Activated CD4-positive, alpha-beta T cell treated with anti-CD3 and anti-CD28 coated beads, Interleukin-2, Interleukin-6, amounts not matched to agents 100 ng/mL and 50 ng/mL, durations not matched to agents 16 hours and 8 hours (primary cell): ENCODE data around the gene KCNB1.

ENCODE experiments used
- DNase-seq: peaks from one replicate; pipeline ENCODE4 v3.0.0-alpha.2; 2020

The KCNB1 gene

DNA sequence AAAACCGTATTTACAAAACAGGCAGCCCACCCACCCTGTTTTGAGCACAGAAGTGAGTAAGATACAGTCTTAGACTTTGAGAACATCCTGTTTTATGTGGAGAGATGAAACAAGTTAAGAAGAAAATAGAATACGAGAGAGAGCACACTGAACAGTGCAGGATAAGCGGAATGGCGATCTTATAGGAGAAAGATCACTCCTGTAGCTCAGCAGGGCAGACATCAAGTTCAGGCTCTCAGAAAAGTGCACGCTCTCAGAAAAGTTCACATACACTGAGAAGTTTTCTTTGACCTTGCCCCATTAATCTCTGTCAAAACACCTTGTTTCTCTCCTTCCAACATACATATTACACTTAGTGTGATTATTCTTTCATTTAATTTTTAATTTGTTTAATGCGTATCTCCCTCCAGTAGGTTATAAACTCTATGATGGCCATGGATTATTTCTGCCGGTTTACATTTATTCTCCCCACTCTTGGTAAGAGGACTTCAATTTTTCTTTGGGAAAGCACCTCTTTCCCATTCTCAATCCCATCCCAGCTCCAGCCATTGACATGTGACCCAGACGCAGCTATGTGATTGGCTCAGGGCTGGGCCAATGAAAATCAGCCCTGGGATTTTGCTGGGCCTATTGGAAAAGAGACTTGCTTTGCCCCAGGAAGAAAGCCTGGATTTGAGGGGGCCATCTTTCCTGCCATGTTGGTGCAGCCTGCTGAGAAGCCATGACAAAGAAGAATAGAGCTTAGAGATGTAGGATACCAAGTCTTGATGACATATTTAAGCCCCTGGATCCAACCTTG is 16.2 kb downstream of the KCNB1 start:
- DNase-seq: no peak

DNA sequence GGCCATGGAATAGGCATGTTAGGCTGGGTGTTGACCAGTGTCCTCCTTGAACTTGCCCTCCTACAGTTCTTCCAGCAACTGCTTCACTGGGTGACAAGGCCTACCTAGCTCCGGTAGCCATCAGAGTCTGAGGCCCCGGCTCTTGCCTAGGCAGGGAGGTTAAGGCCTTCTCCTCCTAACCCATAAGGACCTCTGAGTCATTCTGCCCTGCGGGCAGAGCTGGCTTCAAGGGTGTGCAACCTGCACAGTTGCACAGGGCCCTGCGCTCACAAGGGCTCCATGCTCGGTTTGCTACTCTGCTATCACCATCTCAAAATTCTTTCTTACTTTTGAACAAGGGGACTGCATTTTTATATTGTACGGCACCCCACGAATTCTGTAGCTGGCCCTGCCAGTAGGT is 17.9 kb downstream of the KCNB1 start:
- no peak for DNase-seq

DNA sequence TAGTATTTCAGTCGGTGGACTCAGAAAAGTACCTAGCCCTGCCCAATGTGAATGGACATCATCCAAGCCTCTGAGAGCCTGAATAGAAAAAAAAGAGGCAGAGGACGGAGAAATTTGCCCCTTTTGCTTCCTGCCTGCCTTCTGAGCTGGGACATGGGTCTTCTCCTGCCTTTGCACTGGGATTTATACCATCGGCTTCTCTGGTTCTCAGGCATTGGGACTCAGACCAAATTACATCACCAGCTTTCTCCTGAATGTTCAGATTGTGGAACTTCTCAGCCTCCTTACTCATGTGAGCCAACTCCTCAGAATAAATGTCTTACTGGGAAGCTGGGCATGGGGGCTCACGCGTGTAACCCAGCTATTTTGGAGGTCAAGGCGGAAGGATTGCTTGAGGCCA is 19.8 kb downstream of the KCNB1 start:
- DNase-seq: no peak

DNA sequence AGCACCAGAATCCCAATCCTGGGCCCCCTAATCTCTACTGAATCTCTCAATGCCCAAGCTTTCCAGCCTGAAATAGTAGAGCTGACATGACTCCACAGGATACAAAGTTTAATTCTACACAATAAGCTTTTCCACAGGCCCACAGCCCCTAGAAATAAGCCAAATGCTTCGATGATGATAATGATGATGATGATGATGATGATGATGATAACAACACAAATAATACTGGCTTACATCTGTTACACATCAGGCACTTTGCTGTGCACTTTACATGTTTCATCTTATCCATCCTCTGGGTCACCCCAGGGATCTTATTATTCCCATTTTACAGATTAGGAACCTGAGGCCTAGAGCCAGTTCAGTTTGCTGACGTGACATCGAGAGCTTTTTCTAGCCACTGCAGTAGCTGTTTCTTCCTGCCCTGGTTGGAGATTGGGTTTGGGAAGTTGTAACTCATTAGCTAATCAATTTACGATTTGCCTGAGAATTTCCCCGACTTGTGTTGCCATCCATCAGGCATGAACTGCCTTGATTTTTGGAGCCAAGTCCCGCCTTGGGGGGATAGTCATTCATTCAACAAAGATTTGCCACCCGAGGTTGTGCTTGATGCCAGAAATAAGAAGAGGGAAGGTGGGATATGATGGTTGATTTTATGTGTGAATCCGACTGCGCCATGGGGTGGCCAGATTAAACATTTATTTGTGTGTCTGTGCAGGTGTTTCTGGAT is 20.4 kb downstream of the KCNB1 start:
- DNase-seq: no peak

DNA sequence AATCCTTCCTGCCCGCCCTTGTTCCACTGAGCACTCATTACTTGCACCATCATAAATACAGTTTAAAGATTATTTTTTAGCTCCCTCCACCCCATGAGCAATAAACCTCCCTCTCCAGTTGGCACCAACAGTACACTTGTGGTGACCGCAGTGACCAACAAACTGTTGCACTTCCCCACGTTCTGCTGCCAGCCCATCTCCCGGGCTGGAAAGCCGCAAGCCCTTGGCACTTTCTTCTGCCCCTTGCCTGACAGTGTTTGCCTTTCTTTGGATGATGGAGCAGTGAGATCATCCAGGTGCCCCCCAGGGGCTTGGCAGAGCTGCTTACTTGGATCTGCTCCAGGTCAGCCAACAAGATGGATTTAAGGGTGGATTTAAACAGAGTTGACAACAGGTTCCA is 21.6 kb downstream of the KCNB1 start:
- DNase-seq: no peak

DNA sequence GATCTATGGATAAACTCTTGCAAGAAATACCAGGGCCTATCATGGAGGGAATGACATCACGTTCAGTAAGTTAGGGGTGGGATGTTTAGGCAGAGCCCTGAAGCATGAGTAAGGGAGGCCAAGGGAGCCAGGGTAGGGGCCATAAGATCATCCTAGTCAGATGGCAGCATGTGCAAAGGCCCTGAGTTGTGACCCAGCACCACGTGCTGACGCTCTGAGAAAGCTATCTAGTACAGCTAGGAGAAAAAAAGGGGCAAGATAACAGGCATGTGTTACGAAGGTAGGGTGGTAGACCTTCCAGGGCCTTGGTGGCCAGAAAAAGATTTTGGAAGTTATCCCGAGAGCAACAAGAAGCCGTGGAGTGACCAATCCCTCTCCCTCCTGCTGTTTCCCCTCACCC is 22.3 kb downstream of the KCNB1 start:
- no peak for DNase-seq

DNA sequence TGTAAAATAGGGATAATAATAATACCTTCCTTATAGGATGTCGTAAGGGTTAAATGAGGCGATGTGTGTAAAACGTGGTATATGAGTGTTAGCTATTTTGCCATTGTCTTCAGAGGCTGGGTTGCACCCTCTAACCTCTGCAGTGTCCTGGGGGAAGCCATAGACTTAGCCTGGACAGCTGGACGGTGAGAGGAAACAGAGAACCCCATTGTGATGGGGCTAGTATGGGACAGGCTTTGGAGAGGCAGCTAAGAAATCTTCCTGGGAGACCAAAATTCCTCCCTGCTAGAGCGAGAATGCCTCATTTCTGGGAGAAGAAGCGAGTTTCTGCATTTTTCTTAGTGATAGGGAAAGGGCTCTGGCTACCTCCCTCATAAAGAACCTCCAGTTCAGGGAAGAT is 22.8 kb downstream of the KCNB1 start:
- DNase-seq: no peak

DNA sequence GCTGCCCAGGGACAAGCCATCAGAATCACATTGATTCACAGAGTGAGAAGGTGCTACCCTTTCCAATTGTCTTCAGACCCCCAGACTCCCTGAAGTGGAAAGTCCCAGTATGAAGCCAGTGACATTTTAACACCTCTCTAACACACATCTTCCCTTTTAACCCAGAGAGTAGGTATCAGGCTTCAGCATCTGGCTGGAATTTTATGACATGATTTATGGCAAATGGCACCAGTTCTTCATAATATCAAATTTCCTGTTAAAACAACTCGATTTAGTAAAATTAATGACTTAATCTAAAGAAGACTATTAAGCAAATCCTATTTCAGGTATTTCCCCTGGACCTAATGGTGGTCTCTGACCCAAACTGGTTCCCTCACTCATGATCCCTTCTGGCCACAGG is 25.0 kb downstream of the KCNB1 start:
- no peak for DNase-seq

DNA sequence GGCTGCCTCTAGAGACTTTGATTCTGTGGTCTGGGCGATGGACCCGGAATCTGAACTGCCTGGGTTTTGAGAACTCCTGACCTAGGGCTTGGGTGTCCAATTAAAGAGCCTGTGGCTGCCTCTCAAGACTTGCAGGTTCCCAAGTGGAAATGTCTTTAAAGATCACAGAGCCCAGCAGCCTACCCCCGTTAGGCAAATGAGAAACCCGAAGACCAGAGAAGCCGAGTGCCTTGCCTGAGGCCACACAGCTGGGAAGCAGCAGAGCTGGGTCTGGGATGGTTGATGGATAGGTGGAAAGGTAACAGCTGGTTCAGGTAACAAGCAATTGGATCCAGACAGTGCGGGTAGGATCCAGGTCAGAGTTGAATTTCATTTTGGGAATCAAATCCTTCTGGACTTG is 25.8 kb downstream of the KCNB1 start:
- DNase-seq: no peak

DNA sequence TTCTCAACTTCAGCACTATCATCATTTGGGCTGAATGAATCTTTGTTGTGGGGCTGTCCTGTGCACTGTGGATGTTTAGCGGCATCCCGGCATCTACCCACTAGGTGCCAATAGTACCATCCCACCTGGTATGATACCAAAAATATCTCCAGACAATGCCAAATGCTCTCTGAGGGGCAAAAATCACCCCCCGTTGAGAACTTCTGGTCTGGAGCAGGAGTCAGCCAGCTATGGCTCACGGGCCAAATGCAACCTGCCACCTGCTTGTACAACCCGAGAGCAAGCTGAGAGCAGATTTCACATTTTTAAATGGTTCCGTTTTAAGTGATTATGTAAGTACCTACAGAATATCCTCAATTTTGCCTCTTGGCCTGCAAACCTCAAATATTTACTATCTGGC is 26.8 kb downstream of the KCNB1 start:
- no peak for DNase-seq

DNA sequence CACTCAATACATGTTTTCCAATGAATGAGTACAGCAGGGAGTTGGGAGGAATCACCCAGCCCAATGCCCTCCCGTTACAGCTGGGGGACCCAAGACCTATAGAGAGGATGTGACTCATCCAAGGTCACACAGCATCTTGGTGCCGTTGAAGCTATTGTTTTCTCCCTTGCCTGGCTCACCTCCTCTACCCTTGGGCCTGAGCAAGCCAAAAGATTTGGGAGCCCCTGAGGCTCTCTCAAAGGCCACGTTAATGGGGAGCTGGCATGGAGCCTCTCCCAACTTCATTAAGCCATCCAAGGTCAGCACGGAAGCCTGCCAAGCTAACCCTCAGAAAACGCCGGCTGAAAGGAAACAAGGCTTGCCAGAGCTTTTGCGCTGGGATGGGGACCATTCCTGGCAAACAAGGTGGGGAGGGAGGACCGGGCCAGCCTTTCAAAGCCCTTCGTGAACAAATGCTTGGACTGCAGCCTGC is 30.4 kb downstream of the KCNB1 start:
- DNase-seq: no peak

DNA sequence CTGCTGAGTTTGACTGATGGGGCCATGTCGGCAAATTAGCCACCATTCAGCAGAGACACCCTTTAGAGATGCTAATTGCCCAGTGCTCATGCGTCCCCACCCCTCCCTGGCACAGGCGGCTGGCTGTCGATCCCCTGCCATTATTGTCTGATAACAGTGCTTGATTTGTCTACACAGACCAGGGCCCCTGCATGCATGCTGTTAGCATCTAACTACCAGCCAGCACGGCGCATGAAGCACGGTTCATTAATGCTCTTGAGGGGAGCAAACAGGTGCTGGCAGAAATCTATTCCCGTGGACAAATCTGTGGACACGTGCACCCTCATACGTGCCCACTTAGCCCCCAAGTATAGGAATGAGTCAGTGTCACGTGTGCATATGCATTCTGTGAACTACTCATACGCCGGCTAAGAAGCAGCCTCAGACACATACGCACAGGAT is 32.2 kb downstream of the KCNB1 start:
- DNase-seq: no peak

DNA sequence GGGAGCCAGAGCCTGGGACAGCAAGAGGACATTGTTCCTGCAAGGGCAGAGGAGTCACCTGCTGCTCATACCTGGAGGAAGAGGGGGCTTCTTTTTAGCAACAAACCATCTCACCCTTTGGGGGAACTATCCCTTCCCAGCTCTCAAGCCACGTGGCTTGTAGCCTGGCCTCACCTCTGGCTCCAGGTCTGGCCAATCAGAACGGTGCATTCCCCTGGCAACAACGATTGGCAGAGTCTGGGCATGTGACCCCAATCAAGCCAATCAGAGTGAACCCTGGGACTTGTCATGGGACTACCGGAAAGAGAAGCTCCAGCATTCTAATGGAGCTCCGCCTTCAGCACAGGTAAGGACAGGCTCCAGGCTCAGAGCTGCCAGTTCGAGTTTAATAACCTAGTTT is 33.6 kb downstream of the KCNB1 start:
- DNase-seq: no peak

DNA sequence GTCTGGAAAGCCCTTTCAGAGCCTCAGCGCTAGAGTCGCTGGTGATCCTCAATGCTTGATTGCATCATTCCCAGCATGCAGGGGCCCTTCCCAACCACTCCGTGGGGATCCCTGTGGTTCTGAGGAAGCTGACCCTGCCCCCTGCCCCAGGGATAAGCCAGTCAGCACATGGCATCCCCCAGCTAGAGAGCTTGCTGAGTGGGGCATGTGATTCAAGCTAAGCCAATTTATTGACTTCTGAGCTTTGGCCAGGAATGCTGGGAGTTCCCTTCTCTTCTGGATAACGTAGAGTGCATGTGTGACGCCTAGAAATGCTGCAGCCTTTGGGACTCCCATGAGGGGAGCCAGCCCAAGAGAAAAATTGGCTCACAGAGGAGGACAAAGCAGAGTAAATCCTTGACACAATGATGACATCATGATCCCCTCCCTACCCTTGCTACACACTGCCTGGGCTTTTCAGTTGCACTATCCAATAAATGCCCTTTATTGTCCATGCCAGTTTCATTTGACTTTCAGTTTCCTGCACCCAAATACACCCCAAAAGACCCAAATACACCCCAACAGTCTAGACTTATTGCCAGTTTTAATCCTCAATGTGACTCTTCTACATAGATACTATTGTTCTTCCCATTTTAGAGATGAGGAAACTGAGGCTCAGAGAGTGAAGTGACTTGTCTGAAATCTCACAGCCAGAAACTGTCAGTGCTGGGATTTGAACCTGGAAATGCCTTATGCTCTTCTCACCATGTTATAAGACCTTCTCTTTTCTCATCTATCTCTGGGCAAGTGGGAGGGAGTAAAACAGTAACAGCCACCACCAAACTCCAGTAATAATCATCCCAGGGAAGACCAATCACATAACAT is 34.3 kb downstream of the KCNB1 start:
- no peak for DNase-seq

DNA sequence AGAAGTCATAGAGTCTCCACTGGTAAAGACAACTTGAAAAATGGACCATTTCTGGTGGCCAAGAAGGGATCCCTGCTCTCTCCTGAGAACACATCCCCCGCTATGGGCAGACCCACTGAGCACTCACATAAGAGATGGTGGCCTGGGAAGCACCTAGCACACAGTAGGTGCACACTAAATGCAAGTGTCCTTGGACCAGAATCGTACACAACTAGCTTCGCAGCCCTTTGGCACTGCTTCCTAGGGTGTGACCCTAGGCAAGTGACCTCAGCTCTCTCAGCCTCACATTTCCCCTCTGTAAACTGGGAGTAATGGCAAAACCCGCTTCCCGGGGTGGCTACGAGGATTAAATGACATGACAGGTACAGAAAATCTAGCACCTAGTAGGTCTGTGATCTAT is 35.1 kb downstream of the KCNB1 start:
- DNase-seq: no peak

DNA sequence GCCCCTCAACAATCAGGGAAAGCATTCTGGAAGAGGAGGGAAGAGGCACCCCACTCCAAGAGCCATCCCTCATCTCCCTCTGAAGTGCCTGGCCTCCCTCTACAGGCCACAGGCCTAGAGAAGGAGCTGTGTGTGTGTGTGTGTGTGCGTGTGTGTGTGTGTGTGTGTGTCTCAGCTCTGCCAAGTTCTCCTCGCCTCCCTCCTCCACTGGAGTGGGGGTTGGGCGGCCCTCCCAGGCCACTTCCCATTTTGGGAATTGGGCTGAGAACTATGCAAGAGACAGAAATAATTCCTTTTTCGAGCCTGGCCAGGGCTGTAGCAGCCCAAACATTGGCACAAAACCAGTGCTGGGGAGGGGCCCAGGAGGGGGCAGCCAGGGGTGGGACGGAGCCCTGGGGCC is 35.7 kb downstream of the KCNB1 start:
- no peak for DNase-seq

DNA sequence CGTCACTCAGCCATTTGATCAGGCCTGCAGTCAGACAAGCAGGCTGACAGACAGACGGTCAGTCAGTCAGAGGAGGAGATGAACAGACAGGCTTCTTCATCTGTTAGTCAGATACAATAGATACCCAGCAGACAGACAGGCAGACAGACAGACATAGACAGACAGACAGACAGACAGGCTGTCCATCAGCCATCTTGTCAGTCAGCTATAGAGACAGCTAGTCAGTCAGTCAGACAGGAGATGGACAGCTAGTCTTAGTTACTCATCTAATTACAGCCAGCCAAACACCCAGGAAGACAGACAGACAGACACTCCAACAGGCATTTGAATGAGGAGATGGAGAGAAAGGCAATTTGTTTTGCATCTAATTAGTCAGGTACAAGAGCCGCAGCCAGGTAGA is 36.4 kb downstream of the KCNB1 start:
- DNase-seq: no peak

DNA sequence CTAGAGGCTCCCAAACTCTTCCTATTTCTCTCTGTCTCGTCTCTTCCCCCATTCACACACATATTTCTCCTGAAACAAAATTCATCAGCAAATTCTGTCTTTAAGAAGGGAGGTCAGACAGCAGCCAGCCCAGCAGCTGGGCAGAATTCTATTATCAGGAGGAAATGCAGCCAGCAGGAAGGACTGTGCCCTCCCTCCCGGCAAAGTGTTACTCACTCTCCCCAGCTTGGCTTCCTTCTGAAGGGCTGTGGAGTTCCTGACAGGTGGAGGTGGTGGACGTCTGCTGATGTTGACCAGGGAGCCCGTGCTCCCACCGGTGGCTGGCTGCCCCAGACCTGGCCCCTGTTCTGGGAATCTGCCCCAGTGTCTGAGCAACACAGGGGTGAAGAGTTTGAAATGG is 37.3 kb downstream of the KCNB1 start:
- no peak for DNase-seq

DNA sequence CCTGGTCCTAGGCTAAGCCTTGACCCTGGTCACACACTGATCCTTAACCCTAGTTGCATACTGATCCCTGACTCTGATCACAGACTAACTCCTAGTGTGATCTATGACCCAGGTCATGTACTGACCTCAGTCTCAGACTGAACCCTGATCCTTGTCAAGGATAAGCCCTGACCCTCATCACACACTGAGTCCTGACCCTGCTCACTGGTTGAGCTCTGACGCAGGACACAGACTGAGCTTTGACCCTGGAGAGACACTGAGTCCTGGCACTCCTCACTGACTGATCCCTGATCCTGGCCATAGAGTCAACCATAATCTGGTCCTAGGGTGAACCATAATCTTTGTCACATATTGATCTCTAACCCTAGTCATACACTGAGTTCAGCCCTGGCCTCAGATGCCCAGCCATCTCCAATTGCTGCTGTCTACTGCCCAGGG is 37.9 kb downstream of the KCNB1 start:
- no peak for DNase-seq

DNA sequence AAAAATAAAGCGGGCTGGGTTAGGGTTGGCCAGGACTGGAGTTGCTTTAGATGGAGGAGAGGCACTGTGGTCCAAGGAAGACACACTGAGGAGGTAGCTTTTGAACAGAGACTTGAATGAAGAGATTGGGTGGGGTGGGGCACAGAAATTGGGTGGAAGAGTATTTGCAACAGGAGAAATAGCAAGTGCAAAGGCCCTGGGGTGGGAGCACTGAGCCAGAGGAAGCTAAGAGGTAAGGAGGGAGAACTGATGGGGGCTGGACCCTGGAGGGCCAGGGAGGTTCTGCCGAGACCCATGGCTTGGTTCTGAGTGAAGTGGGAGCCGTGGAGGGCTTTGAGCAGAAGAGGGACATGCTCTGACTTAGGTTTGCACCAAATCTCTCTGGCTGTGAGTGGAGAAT is 45.4 kb downstream of the KCNB1 start:
- DNase-seq: no peak

DNA sequence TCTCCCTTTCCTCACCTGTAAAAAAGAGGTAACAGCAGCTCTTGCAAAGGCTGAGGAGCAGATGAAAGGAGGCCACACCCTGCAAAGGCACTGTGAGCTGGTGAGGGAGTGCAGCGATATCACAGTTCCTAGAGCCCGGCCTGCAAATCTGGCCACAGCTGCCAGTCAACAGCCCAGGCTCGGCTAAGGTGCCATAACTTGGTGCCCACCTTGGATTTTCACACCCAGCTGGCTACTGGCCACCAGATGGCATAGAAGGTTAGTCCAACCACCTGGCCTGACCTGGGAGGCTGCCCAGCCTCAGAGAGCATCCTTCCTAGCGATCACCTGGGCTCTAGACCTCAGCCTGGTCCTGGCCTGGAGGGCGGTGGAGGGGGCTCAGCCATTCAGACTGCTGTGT is 46.8 kb downstream of the KCNB1 start:
- DNase-seq: no peak

DNA sequence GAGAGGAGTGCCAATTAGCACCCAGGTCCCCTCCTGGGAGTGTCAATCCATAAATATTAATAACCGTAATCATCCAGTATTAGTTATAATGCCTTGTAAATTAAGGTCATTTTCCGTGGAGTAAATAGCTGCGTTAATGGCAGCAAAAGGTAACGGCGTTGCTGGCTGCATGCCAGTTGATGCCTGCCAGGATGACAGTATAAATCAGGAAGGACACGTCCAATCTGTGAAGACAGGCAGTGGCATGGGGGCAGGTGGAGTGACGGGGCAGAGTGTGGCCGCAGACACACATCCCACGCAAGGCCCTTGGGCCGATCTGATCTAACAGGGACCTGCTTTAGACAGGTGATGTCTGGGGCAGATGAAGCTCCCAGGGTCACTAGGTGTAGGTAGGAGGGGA is 49.1 kb downstream of the KCNB1 start:
- DNase-seq: no peak

DNA sequence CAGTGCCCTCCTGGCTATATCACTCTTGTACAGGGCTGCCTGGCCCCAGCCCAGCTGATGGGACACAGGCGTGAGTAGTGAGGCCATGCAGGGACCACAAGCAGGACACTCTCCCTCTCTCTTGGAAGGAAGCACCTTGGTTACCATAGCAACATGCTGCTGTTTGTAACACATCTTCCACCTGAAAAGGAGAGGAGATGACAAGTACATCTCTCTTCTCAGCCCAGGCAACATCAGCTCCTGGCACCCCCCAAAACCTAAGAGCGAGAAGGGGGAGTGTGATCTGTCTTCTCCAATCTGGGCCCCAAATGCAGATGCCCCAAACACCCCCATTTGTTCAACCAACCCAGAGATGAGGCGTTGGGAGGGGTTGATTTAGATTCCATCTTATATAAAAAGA is 49.9 kb downstream of the KCNB1 start:
- DNase-seq: no peak

DNA sequence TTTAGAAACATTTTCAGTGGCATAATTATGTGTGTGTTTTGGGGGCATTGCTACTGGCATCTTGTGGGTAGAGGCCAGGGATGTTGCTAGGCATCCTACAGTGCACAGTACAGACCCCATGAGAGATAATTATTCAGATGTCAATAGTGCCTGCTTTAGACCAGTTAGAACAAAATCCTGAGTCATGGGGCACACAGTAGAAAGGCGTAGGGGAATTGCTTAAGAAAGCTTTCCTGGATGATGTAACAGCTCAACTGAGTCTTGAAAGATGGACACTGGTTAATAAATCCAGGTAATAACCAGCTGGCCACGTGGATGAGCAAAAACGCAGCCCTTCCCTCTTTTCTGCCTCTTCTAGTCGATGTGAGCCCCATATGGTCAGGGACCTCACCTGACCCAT is 51.1 kb downstream of the KCNB1 start:
- DNase-seq: no peak
